B cell (primary cell): Measurements from ENCODE around the gene KCNC2.

Experiments used
- CTCF ChIP-seq: fragments of 200-600 bp; IDR thresholded peaks from one replicate; pipeline ENCODE4 v1.8.0; 2022; ENCODE audit warnings: antibody characterized with exemption, mild to moderate bottlenecking
- EZH2 ChIP-seq: IDR thresholded peaks from 2 replicates; pipeline ENCODE4 v1.6.1; 2012; ENCODE audit warnings: borderline replicate concordance, low read depth, mild to moderate bottlenecking, moderate library complexity, low read length; ENCODE audit not compliant: insufficient read depth, poor library complexity, severe bottlenecking

- TF ChIP-seq CTCF = no peak
- TF ChIP-seq EZH2 = no peak
These were observed 46.8 kb downstream of the KCNC2 start for GRCh38 chr12:75162845-75163244.
